GM19463 (cell line): ENCODE measurements around the gene SCN3A.

ENCODE experiments used
- ATAC-seq: cut with Tn5 transposase; IDR thresholded peaks from one replicate; pipeline ENCODE4 v1.9.1; 2021; ENCODE audit warnings: mild to moderate bottlenecking, moderate library complexity; ENCODE audit not compliant: unreplicated experiment

Gene SCN3A

GRCh38 chr2:165113414-165113813 is 90.4 kb downstream of the SCN3A start:
- no peak for ATAC-seq

GRCh38 chr2:165112789-165113188 is 91.1 kb downstream of the SCN3A start:
- no peak for ATAC-seq

GRCh38 chr2:165112133-165112573 is 91.7 kb downstream of the SCN3A start:
- no peak for ATAC-seq

GRCh38 chr2:165110394-165110793 is 93.5 kb downstream of the SCN3A start:
- no peak for ATAC-seq

GRCh38 chr2:165109915-165110314 is 93.9 kb downstream of the SCN3A start:
- no peak for ATAC-seq

GRCh38 chr2:165105926-165106325 is 97.9 kb downstream of the SCN3A start:
- ATAC-seq, result no peak

GRCh38 chr2:165087933-165088901 is 115.6 kb downstream of the SCN3A start:
- ATAC-seq, result no peak

- ATAC-seq, result no peak
Observed at GRCh38 chr2:165086337-165086736, 117.5 kb downstream of the SCN3A start.

GRCh38 chr2:165083326-165083725 is 120.5 kb downstream of the SCN3A start:
- ATAC-seq, result no peak

- ATAC-seq, result no peak
Observed at GRCh38 chr2:165082479-165082878, 121.4 kb downstream of the SCN3A start.

GRCh38 chr2:165081276-165081675 is 122.6 kb downstream of the SCN3A start:
- ATAC-seq, result no peak

- ATAC-seq, result no peak
Observed at GRCh38 chr2:165079432-165079831, 124.4 kb downstream of the SCN3A start.

GRCh38 chr2:165078913-165079312 is 124.9 kb downstream of the SCN3A start:
- no peak for ATAC-seq

GRCh38 chr2:165074884-165075283 is 129.0 kb downstream of the SCN3A start:
- ATAC-seq, result no peak

GRCh38 chr2:165074323-165074722 is 129.5 kb downstream of the SCN3A start:
- no peak for ATAC-seq

GRCh38 chr2:165070076-165070475 is 133.8 kb downstream of the SCN3A start:
- ATAC-seq, result no peak

GRCh38 chr2:165069151-165069550 is 134.7 kb downstream of the SCN3A start:
- no peak for ATAC-seq

GRCh38 chr2:165068487-165068757 is 135.4 kb downstream of the SCN3A start:
- no peak for ATAC-seq

- ATAC-seq, result no peak
Observed at GRCh38 chr2:165067643-165068486, 136.0 kb downstream of the SCN3A start.

GRCh38 chr2:165064743-165065142 is 139.1 kb downstream of the SCN3A start:
- no peak for ATAC-seq

GRCh38 chr2:165060411-165060810 is 143.4 kb downstream of the SCN3A start:
- no peak for ATAC-seq
